Hypothalamus (tissue), 51 donors: ENCODE data around the gene EPHB1.
A peak's percentile ranks its signal among the peaks of the same experiment; 100 is the strongest.

Experiments used
- DNase-seq, 51 donors: peaks; one replicate each; lab custom pipeline; 2025; lab: John Stamatoyannopoulos, UW

Gene EPHB1

GRCh38 chr3:134794950-134795745, at the start of gene EPHB1:
TSS of gene EPHB1 (plus strand) at chr3:134795260.
- peak in 50 of 51 donors; percentile 16 to 92 (median 76) for DNase-seq

- DNase-seq, result no peak
These were observed 46.4 kb upstream of the EPHB1 start for GRCh38 chr3:134748698-134749097.

DNA sequence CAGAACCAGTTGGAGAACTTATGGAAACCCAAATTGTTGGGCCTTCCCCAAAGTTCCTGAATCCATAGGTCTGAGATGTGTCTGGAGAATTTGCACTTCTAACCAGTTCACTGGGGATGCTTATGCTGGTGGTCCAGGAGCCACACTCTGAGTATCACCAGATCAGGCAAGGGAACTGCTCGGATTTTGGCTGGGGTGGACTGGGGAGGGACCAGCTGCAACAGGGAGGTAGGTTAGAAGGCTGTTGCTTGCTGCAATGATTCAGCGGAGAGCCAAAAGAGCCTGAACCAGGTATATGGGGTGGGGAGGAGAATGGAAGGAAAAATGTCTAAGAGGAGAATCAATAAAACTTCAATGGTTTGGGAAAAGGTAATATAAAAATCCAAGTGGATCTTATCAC, 45.9 kb upstream of the EPHB1 start:
- no peak for DNase-seq

DNA sequence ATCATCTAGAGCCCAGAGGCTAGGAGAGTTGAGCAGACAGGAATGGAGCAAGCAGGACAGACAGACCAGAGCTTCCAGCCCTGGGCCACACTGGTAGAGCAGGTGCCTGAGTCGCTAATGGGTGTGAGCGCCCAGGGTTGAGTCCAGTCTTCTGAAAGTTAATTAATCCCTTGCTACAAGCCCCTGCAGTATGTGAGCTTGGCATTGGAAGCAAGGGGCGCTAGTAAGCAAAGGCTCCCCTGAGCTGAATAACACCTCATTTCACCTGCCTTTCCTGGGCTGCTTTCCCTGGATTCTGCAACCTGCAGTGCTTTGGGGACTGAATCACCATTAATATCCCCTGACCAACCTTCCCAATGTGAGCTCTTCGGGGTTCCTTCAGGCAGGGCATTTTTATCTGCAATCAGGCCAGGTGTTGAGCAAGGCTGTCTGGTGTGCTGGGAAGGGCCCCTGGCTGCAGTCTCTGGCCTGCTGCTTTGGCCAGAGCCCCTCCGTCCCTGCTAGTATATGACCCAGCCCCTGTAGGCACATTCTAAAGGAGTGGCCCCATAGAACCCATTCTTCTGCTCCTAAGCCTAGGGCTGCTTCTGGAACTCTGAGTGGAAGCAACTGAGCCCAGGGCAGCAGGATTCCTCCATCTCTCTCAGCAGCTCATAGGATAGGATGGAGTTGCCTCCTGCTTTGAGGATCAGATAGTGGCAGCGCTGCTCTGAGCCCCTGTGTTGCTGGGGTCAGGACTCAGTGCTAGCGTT, 45.1 kb upstream of the EPHB1 start:
- no peak for DNase-seq

DNA sequence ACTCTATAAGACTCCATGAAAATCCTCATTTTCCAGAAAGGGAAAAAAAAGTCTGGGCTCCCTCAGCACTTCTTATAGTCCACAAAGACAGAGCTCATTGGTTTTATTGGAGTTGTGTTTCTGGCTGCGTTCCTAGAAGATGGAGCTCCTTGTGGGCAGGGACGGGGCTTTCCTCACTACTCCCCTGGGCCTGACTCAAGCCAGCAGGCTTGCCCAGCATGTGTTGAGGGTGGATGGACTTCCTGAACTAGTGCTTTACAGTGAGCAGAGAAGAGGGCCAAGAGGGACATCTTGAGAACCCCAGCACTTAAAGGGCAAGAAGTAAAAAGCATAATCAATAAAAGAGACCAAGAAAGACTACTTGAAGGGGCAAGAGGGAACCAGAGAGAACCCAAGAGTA, 43.2 kb upstream of the EPHB1 start:
- DNase-seq, result no peak

GRCh38 chr3:134752761-134753461, 42.1 kb upstream of the EPHB1 start:
- no peak for DNase-seq

GRCh38 chr3:134753999-134754742, 40.9 kb upstream of the EPHB1 start:
- no peak for DNase-seq

DNA sequence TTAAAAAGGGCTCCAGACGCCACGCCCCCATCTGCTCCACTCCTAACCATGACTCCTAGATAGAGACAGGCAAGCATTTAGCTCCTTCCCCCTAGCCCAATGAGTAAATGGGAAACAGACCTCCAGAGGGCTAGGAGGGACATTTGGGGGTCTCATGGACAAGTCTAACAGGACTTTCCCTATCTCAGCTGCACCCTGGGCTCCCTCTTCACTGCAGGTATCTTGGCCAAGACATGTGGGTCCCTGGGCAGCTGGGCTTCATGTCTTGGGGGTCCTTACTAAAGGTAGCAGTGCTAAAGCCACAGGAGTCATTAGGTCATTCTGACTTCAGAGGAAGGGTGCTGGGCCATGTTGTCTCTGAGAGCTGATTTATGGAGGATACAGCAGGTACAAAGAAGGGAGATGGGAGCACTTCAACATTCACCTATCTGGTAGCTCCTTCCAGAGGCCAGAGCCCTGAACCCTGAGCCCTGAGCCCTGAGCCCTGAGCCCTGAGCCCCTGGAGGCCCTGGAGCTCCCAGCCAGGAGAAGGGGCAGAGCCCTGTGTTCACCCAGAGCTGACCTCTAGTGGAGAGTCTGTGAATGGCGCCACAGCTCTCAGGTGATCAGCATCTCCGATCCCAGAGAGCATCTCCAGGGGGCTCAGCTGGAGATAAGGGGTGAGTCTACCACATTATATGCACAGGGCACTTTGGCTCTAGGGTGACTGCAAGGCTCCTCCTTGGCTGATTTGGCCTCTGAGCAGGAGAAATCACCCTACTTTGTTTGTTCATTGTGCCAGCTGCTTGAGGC, 40.1 kb upstream of the EPHB1 start:
- peak in 7 of 51 donors; percentile 1 to 8 (median 2) for DNase-seq

GRCh38 chr3:134755821-134756220, 39.2 kb upstream of the EPHB1 start:
- no peak for DNase-seq

- DNase-seq, result no peak
These were observed 37.5 kb upstream of the EPHB1 start for GRCh38 chr3:134757549-134758069.

GRCh38 chr3:134761213-134761612, 33.8 kb upstream of the EPHB1 start:
- no peak for DNase-seq

DNA sequence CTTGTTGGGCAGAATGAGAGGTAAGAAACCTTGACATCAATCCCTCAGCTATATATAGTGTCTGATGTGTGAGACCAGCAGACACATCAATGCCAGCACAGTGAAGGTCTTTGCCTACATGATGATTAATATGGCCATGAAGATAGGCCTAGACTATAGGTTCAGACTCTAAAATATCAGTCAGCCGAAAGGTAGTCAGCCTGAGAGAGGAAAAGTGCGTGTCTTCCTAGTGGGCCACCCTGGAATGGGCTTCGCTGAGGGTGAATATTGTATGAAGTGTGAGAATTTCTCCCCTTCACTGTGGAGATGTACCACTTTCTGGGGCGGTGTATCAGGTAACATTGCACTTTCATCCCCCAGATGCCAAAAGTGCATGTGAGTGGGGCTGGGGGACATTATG, 33.0 kb upstream of the EPHB1 start:
- no peak for DNase-seq

GRCh38 chr3:134765468-134765867, 29.6 kb upstream of the EPHB1 start:
- DNase-seq, result no peak

- no peak for DNase-seq
These were observed 28.8 kb upstream of the EPHB1 start for GRCh38 chr3:134766290-134766689.

- DNase-seq, result no peak
These were observed 26.9 kb upstream of the EPHB1 start for GRCh38 chr3:134768116-134768515.

DNA sequence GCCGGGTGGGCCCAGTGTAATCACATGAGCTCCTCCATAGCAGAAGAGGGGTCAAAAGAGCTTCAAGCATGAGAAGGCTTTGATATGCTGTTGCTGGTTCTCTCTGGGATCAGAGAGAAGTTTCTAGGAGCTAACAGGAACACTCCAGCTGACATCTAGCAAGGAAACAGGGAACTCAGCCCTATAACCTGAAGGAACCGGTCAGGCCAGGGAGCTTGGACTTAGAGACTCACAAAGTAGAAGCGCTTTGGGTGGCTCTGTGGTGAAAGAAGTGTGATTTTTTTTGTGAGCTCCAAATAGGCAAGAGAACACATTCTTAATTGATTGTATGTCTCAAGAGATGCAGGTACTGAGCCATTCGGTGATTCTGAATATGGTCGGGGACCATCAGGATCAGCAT, 26.2 kb upstream of the EPHB1 start:
- no peak for DNase-seq

DNA sequence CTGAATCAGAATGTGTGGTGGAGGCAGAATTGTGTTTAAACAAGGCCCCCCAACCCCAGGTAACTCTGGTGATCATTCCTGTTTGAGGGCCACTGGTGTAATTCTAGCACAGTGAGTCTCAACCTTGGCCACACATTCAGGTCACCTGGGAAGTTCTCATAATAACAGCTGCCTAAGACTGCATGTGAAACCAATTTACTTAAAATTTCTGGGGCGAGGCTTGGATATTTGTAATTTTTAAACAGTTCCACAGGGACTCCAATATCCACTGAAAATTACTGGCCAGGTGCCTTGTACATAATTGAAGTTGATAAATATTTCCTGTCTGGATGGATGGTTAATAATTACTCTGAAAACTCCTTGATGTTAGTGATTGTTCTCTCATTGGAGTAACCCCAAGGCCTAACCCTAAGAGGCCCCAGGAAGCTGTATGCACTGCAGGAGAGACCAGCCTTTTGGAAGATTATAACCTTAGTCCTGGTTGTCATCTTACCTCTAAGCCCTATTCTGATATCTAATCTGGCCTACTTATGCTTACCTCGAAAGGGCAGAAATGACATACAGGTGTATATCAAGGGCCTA, 25.7 kb upstream of the EPHB1 start:
- DNase-seq, result no peak

GRCh38 chr3:134772011-134772410, 23.0 kb upstream of the EPHB1 start:
- DNase-seq, result no peak

DNA sequence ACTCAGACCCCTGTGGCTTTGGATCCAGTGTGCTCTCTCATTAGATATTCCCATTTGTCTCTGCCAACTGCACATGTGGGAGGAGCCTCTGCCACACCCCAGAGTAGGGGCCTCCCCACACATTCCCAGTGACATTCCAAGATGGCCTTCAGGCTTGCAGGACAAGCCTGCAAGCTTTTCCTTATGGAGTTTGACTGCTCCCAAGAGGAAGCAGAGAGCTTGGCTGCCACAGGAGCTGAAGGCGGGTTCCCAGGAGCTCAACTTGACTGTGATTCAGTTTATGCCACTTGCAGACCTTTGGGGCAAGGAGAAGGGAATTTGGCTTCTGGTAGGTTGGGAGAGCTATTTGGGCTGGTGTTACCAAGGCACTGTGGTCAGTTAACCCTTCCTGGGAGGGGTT, 22.5 kb upstream of the EPHB1 start:
- no peak for DNase-seq
